Measurements from ENCODE around the gene LEMD1. TPM values are rescaled to one million over a fixed set of nuclear protein-coding genes. Genes with fewer than 3 reads are reported as not detected.
"Not testable (repeated sequence)": the region's sequence is repeated elsewhere in the genome, so short reads cannot be mapped to it uniquely, and the experiment has no call there.

The LEMD1 gene
- polyA plus RNA-seq, 6 donors from 2014 or later: not detected

DNA sequence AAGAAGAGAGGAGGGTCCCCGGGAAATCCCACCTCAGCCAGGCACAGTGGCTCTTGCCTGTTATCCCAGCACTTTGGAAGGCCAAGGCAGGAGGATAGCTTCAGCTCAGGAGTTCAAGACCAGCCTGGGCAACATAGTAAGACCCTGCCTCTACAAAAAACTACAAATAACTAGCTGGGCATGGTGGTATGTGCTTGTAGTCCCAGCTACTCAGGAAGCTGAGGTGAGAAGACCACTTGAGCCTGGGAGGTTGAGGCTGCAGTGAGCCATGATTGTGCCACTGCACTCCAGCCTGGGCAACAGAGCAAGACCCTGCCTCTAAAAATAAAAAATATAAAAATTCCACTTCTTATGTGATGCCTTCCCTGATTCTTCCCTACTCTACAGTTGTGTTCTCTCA lies 10.8 kb upstream of the LEMD1 start:
- H3K27ac Mint-ChIP-seq; H3K4me3 Mint-ChIP-seq; ATAC-seq (ENCODE audit: low read depth in 2 of 2); H3K9me3 Mint-ChIP-seq; DNase-seq; H3K27me3 Mint-ChIP-seq; H3K36me3 Mint-ChIP-seq: not testable (repeated sequence)
- H3K4me1 Mint-ChIP-seq: peaks cover 39 to 68% (median 57%) of the 10 kb centered on the region in 3 donors

DNA sequence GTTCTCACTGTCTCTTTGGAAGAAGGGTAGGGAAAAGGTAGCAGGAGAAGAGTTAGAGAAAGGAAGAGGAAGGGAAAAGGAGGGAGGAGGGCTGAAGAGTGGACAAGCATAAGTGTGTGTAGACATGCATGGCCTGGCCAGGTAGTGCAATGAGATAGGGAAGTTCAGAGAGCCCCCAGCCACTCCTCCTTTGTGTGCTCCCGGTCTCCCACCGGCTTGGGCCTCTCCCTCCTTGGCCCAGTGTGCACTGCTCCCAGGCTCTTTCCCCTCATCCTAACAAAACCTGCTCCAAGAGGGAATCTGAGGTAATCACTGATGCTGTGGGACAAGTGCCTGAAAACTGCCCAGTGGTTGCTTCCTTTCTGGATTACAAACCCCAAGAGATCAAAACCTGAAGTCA lies 10.3 kb upstream of the LEMD1 start:
- Mint-ChIP-seq H3K4me1 (peaks cover 38 to 63% (median 53%) of the 10 kb centered on the region in 3 donors), H3K36me3 (no peaks in the 10 kb centered on the region), H3K9me3 (no peaks in the 10 kb centered on the region), H3K27ac (peak overlapping the region in 1 of 6 donors; percentile 17), H3K4me3 (peak overlapping the region in 2 of 8 donors; percentile 7 to 21), H3K27me3 (no peaks in the 10 kb centered on the region)
- DNase-seq (no peak), ATAC-seq (ENCODE audit: low read depth in 2 of 2) (no peak)

DNA sequence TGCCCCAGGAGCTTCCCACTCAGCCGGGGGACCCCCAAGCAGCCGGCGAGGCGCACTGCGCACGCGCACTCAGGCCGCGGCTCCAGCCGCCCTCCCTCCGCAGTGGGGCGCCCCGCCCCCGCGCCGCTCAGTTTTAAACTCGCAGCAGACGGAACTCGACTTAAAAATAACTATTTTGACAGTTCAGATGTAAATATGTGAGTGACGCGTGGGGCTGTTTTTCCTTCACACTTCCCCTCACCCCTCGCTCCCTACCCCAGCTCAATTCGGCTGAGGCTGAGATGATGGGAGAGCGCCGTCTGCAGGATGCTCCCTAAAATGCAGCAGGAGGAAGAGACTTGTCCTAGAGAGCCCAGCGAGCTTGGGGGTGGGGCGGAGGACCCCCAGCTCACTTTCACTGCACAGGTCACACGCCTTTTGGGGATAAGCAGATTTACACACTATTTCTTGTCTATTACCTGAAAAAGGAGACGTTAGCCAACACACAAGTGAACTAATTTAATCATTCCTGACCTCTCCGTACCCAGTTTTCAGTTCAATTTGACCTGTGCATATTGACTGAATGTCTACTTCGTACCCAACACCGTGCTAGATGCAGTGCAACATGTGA lies 8.9 kb upstream of the LEMD1 start:
- Mint-ChIP-seq H3K4me3 (peak overlapping the region; percentile 78 to 95 (median 90)), H3K27me3 (peaks cover 0 to 9% (median 4%) of the 10 kb centered on the region in 3 donors)
- peak; percentile 94 to 97 for ATAC-seq (ENCODE audit: low read depth in 2 of 2)

DNA sequence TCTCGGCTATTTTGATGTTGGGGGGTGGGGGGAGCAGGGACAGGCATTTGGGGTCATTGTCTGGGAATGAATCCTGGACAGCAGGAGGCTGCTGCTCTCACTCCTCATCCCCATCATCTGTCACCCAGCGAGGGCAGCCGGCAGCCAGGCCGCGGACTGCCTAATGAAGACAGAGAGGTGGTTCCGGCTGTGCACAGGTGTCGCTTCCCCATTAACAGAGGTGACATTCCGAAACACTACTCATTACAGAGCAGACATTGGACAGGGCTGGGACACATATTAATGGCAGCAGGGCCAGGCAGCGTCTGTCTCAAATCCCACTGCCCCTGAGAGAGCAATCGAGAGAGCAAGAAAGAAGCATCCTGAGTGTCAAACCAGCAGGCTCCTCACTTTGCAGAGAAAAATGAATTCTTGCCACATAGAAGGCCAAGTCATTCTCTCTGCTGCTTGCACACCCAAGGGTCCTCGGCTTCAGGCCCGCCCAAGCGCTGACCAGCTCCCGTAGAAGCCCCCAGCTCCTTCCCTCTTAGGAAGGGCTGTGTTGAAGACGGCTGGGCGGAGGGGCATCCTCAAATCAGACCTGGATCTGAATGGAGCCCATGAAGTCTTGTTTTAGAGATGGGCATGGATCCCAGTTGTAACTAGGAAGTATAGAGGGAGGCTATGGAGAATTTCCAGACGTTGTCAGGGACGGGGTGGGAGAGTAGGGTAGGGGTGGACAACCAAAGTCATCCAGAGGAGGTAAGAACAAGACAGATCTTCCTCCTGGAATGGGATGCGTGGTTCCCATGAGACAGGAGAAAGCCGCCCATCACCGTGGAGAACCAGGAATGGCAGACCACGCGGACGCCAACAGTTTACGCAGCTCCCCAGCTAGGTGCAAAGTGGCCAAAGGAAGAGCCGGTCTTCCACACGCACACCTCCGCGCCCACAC lies 8.2 kb upstream of the LEMD1 start:
- peaks cover 0 to 9% (median 4%) of the 10 kb centered on the region in 3 donors for H3K27me3 Mint-ChIP-seq
- H3K4me1 Mint-ChIP-seq: peaks cover 25 to 42% (median 40%) of the 10 kb centered on the region in 3 donors
- peak overlapping the region; percentile 66 to 94 (median 82) for H3K4me3 Mint-ChIP-seq
- no peak for DNase-seq
- peak overlapping the region in 4 of 6 donors; percentile 47 to 86 (median 58) for H3K27ac Mint-ChIP-seq
- H3K9me3 Mint-ChIP-seq: no peaks in the 10 kb centered on the region
- no peak for ATAC-seq (ENCODE audit: low read depth in 2 of 2)
- H3K36me3 Mint-ChIP-seq: no peaks in the 10 kb centered on the region

More for the DNA sequence above, 8.9 kb upstream of the LEMD1 start:
- Mint-ChIP-seq H3K9me3 (no peaks in the 10 kb centered on the region), H3K27ac (peak overlapping the region; percentile 27 to 96 (median 74)), H3K36me3 (no peaks in the 10 kb centered on the region), H3K4me1 (peaks cover 29 to 50% (median 48%) of the 10 kb centered on the region in 3 donors)
- peak; percentile 77 for DNase-seq

DNA sequence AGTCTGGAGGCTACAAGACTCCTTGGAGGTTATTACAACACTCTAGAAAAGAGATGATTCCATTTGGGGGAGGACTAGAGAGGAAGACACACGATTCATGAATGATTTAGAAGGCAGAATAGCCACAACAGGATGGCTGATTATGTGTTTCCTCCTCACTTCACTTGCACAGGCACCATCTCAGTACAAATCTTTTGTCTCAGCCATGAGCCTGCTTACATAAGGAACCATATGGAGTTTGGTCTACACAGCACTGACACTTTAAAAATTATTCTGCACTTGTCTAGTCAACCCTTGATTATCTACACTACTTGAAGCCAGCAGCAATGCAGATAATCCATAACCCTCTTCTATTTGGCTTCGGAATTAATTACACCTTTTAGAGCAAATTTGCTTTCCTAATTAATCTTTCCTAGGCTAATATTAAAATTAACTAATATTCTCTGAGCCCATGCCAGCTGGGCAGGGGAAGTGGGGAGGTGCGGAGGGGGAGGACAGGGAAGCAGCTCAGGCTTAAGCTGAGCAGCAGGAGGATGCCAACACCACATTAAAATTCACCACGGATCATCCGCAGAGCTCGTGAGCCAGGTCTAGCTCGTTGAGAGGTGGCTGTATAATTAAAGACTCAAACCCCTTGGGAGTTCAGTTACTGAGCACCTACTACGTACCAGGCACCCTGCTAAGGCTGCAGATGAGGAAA lies 3.2 kb upstream of the LEMD1 start:
- Mint-ChIP-seq H3K27me3 (peaks cover 9 to 36% (median 23%) of the 10 kb centered on the region in 3 donors), H3K4me3 (no peak overlapping the region), H3K9me3 (no peaks in the 10 kb centered on the region), H3K36me3 (no peaks in the 10 kb centered on the region), H3K27ac (no peak overlapping the region), H3K4me1 (peaks cover 3 to 11% (median 7%) of the 10 kb centered on the region in 3 donors)
- ATAC-seq (ENCODE audit: low read depth in 2 of 2): no peak
- DNase-seq: no peak

DNA sequence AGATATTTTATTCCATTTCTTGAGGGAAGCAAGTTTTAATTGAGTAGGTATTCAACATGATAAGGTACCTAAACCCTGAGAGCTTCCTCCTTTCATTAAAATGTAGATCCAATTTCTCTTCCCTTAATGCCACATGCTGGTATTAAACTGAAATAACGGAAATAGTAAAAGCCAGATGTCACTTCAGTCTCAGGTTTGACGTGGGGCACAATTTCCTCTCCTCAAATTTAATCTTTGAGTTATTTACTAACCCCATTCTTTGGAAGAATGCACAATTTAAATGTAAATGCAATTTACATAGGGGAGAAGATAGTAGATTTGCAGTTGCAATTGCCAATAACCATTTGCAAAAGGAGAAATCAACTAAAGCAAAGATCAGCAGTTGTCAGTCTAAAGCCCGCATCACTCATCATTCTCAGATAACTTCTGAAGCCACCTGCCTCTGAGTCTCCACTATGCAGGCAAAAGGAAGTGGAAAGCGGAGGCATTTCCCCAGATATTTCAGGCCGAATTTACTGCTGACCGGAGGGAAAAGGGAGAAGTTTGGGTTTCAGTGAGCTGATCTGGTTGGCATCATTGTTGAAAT lies 2.1 kb upstream of the LEMD1 start:
- ATAC-seq (ENCODE audit: low read depth in 2 of 2) (no peak), DNase-seq (no peak)
- H3K4me1 Mint-ChIP-seq: peaks cover 0 to 7% (median 3%) of the 10 kb centered on the region in 3 donors
- peaks cover 17 to 46% (median 23%) of the 10 kb centered on the region in 3 donors for H3K27me3 Mint-ChIP-seq
- no peak overlapping the region for H3K27ac Mint-ChIP-seq
- no peak overlapping the region for H3K4me3 Mint-ChIP-seq
- H3K9me3 Mint-ChIP-seq: no peaks in the 10 kb centered on the region
- no peaks in the 10 kb centered on the region for H3K36me3 Mint-ChIP-seq

DNA sequence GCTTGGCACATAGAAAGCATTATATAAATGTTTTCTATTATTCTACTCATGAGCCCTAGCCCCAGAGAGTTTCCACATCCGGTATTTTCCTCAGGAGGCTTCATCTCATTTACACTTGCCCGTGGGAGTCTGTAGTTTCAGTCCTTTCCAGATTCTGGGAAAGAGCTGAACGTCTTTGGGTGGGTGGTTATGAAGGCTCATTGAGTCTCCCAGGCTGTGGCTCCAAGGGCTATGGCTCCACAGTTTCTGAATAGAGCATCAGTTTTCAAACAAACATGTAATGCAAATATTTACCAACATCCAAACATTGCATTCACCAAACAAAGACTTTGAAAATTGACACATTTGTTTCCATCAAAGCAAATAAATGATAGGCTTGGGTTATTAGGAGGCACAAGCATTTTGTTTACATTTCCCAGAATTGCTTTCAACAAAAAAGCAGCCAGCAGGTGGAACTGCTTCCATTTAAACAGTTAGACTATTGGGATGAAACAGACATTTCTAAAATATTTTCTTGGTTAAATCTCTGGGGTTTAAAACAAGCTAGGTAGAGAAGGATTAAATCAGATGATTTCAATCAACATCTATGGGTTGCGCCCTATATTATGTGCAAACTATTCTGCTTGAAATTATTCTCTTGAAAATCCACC lies 1.3 kb upstream of the LEMD1 start:
- Mint-ChIP-seq H3K36me3 (no peaks in the 10 kb centered on the region), H3K4me1 (peaks cover 0 to 7% (median 3%) of the 10 kb centered on the region in 3 donors), H3K27ac (no peak overlapping the region), H3K9me3 (no peaks in the 10 kb centered on the region), H3K4me3 (no peak overlapping the region), H3K27me3 (peaks cover 20 to 54% (median 23%) of the 10 kb centered on the region in 3 donors)
- ATAC-seq (ENCODE audit: low read depth in 2 of 2) (no peak), DNase-seq (no peak)

DNA sequence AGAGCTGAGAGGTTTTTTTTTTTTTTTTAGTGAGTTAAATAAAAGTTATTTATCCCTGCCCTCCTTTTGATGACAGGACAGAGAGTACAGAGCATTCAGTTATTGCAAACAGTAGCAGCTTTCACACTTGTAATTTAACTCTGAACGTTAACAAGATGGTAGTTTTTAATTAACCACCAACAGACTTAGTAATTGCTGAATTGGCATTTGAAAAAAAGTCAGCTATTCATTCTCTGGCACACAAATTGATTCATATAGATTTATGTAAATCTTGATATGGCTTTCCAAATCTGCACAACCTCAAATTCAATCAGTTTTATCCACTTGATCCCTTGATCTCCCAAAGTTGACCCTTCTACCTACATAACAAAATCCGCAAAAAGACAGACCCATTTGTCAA lies 918 bp downstream of the LEMD1 start:
- no peak for ATAC-seq (ENCODE audit: low read depth in 2 of 2)
- Mint-ChIP-seq H3K4me1 (no peaks in the 10 kb centered on the region), H3K27ac (no peak overlapping the region), H3K9me3 (no peaks in the 10 kb centered on the region), H3K27me3 (peaks cover 18 to 51% (median 25%) of the 10 kb centered on the region in 3 donors), H3K36me3 (no peaks in the 10 kb centered on the region), H3K4me3 (no peak overlapping the region)
- DNase-seq: no peak

DNA sequence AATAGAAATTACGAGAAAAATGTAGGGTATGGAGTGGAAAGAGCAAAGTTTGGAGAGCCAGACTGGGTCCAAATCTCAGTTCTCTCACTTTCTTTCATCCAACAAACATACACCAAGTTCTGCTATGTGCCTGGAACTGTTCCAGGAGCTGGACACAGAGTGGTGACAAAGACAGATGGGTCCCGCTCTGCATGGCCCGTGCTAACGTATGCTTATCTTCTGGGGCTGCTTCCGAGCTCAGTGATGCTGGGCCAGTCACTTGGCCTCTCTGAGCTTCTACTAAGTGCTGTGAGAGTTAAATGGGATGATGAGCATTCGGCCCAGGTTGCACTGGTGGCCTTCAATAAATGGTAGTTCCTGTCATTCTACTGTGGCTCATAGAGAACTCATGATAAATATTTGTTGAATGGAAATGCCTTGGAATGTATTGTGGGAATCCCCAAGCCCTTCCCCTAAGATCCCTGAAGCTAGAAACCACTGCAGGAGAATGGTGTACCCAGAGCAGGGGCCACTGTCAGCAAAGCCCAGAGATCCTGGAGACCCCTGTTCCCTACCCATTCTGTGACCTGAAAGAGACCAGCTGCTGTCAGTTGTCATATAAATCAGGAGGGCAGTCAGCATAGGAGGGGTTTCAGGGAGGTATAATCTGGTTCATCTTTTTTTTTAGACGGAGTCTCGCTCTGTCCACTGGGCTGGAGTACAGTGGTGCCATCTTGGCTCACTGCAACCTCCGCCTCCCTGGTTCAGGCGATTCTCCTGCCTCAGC lies 3.8 kb downstream of the LEMD1 start:
- Mint-ChIP-seq H3K9me3 (no peaks in the 10 kb centered on the region), H3K27me3 (peaks cover 10 to 48% (median 33%) of the 10 kb centered on the region in 3 donors), H3K27ac (no peak overlapping the region), H3K36me3 (no peaks in the 10 kb centered on the region), H3K4me3 (no peak overlapping the region), H3K4me1 (no peaks in the 10 kb centered on the region)
- no peak for DNase-seq
- no peak for ATAC-seq (ENCODE audit: low read depth in 2 of 2)

DNA sequence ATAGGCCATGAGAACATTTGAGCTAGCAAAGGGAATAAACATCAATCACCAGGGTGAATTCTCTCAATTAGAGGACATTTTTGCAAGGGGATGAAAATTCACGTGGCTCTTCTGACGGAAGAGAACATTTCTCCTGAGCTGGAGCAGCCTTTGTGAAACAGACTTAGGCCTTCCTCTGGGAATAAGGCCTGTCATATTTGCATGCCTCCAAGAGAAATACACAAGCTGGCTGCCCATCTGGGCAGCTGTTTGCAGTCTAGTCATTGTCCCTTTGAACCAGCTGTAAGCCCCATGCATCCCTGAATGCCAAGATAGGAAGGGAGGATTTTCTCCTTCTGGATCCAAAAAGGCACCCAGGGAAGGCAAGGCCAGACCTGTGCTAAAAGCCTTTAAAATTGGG lies 5.5 kb downstream of the LEMD1 start:
- DNase-seq (no peak), ATAC-seq (ENCODE audit: low read depth in 2 of 2) (no peak)
- peaks cover 11 to 46% (median 31%) of the 10 kb centered on the region in 3 donors for H3K27me3 Mint-ChIP-seq
- no peak overlapping the region for H3K27ac Mint-ChIP-seq
- no peak overlapping the region for H3K4me3 Mint-ChIP-seq
- no peaks in the 10 kb centered on the region for H3K36me3 Mint-ChIP-seq
- no peaks in the 10 kb centered on the region for H3K9me3 Mint-ChIP-seq
- H3K4me1 Mint-ChIP-seq: no peaks in the 10 kb centered on the region

DNA sequence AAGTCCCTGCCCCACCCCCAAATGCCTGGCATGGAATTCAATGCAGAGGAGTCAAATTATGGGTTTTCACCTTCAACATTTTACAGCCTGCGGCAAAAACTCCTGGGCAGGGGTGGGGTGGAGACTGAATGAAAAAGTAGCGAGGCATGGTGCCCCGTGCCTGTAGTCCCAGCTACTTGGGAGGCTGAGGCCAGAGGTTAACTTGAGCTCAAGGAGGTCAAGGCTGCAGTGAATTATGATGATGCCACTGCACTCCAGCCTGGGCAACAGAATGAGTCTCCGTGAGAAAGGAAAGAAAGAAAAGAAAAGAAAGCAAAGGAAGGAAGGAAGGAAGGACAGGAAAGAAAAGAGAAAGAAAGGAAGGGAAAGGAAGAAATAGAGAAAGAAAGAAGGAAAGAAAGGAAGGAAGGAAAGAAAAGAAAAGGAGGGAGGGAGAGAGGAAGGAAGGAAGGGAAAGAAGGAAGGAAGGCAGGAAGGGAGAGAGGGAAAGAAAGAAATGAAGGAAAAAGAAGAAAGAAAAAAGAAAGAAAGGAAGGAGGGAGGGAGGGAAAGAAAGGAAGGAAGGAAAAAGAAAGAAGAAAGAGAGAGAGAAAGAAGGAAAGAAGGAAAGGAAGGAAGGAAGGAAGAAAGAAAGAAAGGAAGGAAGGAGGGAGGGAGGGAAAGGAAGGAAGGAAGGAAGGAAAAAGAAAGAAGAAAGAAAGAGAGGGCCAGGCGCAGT lies 11.1 kb downstream of the LEMD1 start:
- H3K9me3 Mint-ChIP-seq: no peaks in the 10 kb centered on the region
- H3K36me3 Mint-ChIP-seq: peaks cover 0 to 18% of the 10 kb centered on the region in 2 donors
- no peak overlapping the region for H3K27ac Mint-ChIP-seq
- H3K4me3 Mint-ChIP-seq: no peak overlapping the region
- H3K27me3 Mint-ChIP-seq: peaks cover 27 to 48% (median 42%) of the 10 kb centered on the region in 3 donors
- no peak for DNase-seq
- ATAC-seq (ENCODE audit: low read depth in 2 of 2): no peak
- H3K4me1 Mint-ChIP-seq: peaks cover 0 to 2% (median 0%) of the 10 kb centered on the region in 3 donors

DNA sequence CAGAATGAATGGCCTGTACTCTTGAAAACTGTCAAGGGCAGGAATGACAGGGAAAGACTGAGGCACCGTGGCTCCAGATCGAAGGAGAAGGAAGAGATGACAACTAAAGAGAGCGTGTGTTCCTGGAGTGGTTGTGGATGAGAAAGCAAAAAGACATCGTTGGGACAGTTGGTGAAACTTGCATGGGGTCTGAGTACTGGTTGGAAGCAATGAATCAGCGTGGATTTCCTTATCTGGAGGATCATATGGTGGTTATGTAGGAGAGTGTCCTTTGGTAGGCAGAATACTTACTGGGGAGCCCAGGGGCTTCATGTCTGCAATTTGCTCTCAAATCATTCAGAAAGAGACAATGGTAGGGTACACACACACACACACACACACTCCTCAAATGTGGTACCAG lies 13.9 kb downstream of the LEMD1 start:
- H3K27me3 Mint-ChIP-seq: peaks cover 26 to 54% (median 42%) of the 10 kb centered on the region in 3 donors
- H3K27ac Mint-ChIP-seq: no peak overlapping the region
- H3K4me3 Mint-ChIP-seq: no peak overlapping the region
- no peak for DNase-seq
- H3K9me3 Mint-ChIP-seq: peaks cover 0 to 4% (median 0%) of the 10 kb centered on the region in 7 donors
- H3K36me3 Mint-ChIP-seq: peaks cover 0 to 18% of the 10 kb centered on the region in 2 donors
- H3K4me1 Mint-ChIP-seq: peaks cover 0 to 2% (median 0%) of the 10 kb centered on the region in 3 donors
- no peak for ATAC-seq (ENCODE audit: low read depth in 2 of 2)

Data from naive B cell (primary cell).